ENCODE results near the gene PIGQ. TPM values are rescaled to one million over a fixed set of nuclear protein-coding genes. Genes with fewer than 3 reads are reported as not detected.

Gene PIGQ
- total and polyA plus RNA-seq, 2 donors: 11.8 to 39.0 TPM

- WGBS: 95% methylated on average over 39 of the region's 39 CpGs
- Histone ChIP-seq H3K27ac (ENCODE audit: low read depth) (no peak overlapping the region), H3K4me3 (ENCODE audit: low read depth, low read length) (no peak overlapping the region), H3K36me3 (ENCODE audit: insufficient read depth) (no peaks in the 10 kb centered on the region), H3K4me1 (ENCODE audit: insufficient read depth) (no peaks in the 10 kb centered on the region)
- DNase-seq (ENCODE audit: extremely low spot score): no peak
These were observed 47.2 kb downstream of the PIGQ start for GRCh38 chr16:616733-617586.

DNA sequence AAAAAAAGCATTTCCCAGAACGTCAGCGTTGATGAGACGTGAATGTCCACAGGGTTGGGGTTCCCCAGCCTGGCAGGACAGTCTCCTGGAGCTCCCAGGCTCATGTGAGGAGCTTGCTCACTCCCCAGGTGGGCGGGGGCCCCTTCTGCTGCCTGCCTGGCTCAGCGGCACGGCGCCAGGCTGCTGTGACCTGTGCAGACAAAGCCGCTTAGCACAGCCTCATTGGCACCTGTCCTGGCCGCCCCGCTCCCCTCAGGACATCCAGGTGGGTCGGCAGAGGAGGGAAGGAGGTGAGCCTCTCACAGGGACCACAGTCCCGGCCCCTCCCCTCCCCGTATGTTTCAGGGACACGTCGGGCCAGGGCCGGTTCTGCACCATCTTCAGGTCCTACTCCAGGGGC, 48.1 kb downstream of the PIGQ start:
- Histone ChIP-seq H3K36me3 (ENCODE audit: insufficient read depth) (no peaks in the 10 kb centered on the region), H3K4me1 (ENCODE audit: insufficient read depth) (no peaks in the 10 kb centered on the region), H3K4me3 (ENCODE audit: low read depth, low read length) (no peak overlapping the region), H3K27ac (ENCODE audit: low read depth) (no peak overlapping the region)
- 92% methylated on average over 16 of the region's 16 CpGs for WGBS
- DNase-seq (ENCODE audit: extremely low spot score): no peak

DNA sequence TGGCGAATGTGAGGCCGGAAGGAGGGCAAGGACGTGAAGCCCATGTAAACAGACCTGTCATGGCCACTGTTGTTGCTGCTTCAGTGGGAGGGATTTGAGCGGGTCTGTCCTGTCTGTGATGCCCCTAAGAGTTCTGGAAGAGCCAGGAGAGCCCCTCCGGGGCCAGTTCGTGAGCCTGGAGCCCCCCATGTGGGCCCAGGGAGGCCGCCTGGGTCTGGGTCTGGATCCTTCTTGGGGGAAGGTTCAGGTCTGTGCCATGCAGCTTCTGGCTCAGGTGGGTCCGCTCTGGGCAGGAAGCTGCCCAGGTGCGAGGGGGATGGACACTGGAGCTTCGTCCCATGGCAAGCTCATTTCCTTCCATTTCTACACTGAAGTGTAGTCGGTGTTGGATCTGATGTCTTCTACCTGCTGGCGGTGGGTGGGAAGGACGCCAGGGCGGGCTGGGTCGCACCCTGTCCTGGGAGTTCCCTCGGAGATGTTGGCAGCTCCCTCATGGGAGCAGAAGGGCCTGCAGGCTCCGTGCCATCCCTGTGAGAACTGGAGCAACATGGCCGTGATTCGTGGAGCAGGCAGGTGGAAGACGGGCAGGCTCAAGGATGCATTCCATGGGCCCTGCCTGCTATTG, 49.8 kb downstream of the PIGQ start:
- no peak overlapping the region for H3K4me3 ChIP-seq (ENCODE audit: low read depth, low read length)
- no peak for DNase-seq (ENCODE audit: extremely low spot score)
- H3K36me3 ChIP-seq (ENCODE audit: insufficient read depth): no peaks in the 10 kb centered on the region
- 95% methylated on average over 20 of the region's 20 CpGs for WGBS
- no peak overlapping the region for H3K27ac ChIP-seq (ENCODE audit: low read depth)
- H3K4me1 ChIP-seq (ENCODE audit: insufficient read depth): no peaks in the 10 kb centered on the region

- H3K36me3 ChIP-seq (ENCODE audit: insufficient read depth): no peaks in the 10 kb centered on the region
- 86% methylated on average over 41 of the region's 41 CpGs for WGBS
- no peak overlapping the region for H3K27ac ChIP-seq (ENCODE audit: low read depth)
- no peak for DNase-seq (ENCODE audit: extremely low spot score)
- H3K4me3 ChIP-seq (ENCODE audit: low read depth, low read length): no peak overlapping the region
- H3K4me1 ChIP-seq (ENCODE audit: insufficient read depth): no peaks in the 10 kb centered on the region
These were observed 51.1 kb downstream of the PIGQ start for GRCh38 chr16:620700-621525.

GRCh38 chr16:621526-622105, 51.8 kb downstream of the PIGQ start:
- DNase-seq (ENCODE audit: extremely low spot score): no peak
- H3K36me3 ChIP-seq (ENCODE audit: insufficient read depth): no peaks in the 10 kb centered on the region
- H3K27ac ChIP-seq (ENCODE audit: low read depth): no peak overlapping the region
- no peak overlapping the region for H3K4me3 ChIP-seq (ENCODE audit: low read depth, low read length)
- WGBS: 84% methylated on average over 21 of the region's 21 CpGs
- H3K4me1 ChIP-seq (ENCODE audit: insufficient read depth): no peaks in the 10 kb centered on the region

DNA sequence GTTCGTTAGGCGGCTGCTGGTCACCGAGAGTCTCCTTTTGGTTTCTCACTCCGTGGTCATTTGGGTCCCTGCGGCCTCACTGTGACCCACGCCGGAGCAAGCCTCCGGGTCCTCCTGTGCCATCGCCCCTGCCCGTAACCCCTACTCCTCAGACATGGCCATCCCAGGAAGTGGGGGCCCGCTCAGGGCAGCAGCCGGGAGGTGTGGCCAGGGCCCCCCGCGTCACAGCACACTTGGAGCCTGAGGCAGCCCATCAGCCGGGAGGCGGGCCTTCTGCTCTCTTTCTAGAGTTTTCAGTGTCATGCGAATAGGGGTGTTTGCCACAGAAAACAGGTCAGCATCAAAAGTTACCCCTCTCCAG, 53.1 kb downstream of the PIGQ start:
- no peak overlapping the region for H3K27ac ChIP-seq (ENCODE audit: low read depth)

DNA sequence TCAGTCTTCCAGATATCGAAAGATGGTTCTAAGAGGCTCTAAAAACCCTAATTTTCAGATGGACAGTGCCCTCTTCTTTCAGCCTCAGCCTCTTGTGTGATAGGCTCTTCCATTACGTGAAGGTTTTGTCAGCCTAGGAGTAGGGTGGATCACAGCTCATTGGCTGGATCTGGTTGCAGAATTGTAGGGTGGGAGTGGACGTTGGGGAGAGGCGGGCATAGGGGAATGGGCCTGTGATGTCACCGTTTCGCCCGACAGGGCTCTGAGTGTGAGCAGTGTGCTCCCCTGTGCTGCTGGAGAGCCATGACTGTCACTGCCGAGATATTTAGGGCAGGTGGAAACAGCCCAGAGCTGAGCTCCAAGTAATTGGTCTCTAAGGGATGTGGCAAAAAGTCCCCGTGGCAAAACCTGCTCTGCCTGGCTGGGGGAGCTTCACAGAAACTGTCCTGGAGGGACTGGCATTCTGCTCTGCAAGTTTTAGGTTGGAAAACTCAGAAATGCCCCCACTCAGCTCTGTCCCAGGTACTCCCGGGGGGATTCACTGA, 54.8 kb downstream of the PIGQ start:
- no peaks in the 10 kb centered on the region for H3K4me1 ChIP-seq (ENCODE audit: insufficient read depth)
- no peak overlapping the region for H3K4me3 ChIP-seq (ENCODE audit: low read depth, low read length)
- no peak for DNase-seq (ENCODE audit: extremely low spot score)
- H3K27ac ChIP-seq (ENCODE audit: low read depth): no peak overlapping the region
- 73% methylated on average over 10 of the region's 10 CpGs for WGBS
- peaks cover 1% of the 10 kb centered on the region for H3K36me3 ChIP-seq (ENCODE audit: insufficient read depth)

More for the DNA sequence above, 53.1 kb downstream of the PIGQ start:
- WGBS: 89% methylated on average over 17 of the region's 17 CpGs
- DNase-seq (ENCODE audit: extremely low spot score): no peak
- H3K4me3 ChIP-seq (ENCODE audit: low read depth, low read length): no peak overlapping the region
- peaks cover 1% of the 10 kb centered on the region for H3K36me3 ChIP-seq (ENCODE audit: insufficient read depth)
- no peaks in the 10 kb centered on the region for H3K4me1 ChIP-seq (ENCODE audit: insufficient read depth)

DNA sequence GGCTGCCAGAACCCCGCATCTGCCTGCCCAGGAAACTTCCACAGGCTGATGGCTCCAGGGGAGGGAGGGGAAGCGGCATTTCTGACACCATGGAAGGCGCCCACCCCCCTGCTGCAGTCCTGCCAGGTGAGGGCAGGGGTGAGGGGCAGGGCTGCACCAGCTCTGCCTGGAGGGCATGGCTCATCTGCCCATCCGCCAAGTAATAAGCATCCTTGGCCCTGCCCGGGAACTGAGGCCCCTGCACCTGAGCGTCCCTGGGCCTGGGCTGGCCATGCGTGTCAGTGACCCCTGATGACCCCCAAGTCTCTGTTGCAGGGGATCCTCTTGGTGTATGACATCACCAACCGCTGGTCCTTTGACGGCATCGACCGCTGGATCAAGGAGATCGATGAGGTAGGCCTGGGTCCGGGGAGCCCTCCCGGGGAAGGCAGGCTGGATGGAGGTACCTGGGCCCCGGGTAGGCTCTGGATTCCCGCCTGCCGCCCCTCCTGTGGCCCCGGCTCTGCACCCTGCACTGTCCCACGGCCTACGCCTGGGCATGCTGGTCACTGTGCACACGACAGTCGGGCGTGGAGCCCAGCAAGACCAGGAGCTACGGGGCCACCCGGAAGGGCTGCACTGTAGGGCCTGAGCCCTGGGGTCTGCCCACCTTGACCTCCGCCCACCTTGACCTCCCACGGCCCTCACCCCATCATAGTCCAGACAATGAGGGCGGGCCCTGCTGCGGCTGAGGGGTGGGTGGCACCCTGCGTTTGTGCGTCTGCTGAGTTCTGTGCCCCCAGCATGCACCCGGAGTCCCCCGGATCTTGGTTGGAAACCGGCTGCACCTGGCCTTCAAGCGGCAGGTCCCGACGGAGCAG, 55.6 kb downstream of the PIGQ start:
- no peak for DNase-seq (ENCODE audit: extremely low spot score)
- 94% methylated on average over 37 of the region's 37 CpGs for WGBS

DNA sequence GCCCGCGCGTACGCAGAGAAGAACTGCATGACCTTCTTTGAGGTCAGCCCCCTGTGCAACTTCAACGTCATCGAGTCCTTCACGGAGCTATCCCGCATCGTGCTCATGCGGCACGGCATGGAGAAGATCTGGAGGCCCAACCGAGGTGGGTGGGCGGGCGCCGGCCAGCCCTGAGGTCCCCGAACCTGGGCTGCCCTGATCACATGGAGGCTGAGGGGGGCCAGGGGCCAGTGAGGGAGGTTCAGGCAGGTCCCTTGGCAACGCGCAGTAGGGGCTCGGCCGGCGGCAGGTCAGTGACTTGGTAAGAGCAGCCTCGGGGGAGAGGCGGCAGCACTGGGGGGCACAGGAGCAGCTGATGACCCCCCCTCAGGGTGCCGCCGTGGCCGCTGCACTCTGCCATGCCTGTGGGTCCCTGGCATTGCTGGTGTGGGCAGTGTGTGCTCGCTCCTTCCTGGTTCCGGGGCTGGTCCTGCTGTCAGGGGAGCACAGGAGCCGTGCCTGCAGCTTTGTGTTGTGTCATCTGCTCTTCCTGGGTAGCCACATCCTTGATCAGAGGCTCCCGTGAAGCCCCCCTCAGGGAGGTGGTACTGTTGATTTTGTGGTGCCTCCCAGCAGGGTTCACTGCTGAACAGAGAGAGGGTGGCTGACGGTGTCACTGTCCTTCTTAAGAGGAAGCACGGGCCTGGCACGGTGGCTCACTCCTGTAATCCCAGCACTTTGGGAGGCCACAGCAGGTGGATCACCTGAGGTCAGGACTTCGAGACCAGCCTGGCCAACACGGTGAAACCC, 56.4 kb downstream of the PIGQ start:
- no peak overlapping the region for H3K4me3 ChIP-seq (ENCODE audit: low read depth, low read length)
- peaks cover 1% of the 10 kb centered on the region for H3K36me3 ChIP-seq (ENCODE audit: insufficient read depth)
- no peaks in the 10 kb centered on the region for H3K4me1 ChIP-seq (ENCODE audit: insufficient read depth)
- WGBS: 94% methylated on average over 35 of the region's 35 CpGs
- no peak overlapping the region for H3K27ac ChIP-seq (ENCODE audit: low read depth)
- no peak for DNase-seq (ENCODE audit: extremely low spot score)

More for the DNA sequence above, 55.6 kb downstream of the PIGQ start:
- H3K4me1 ChIP-seq (ENCODE audit: insufficient read depth): no peaks in the 10 kb centered on the region
- H3K4me3 ChIP-seq (ENCODE audit: low read depth, low read length): no peak overlapping the region
- peaks cover 1% of the 10 kb centered on the region for H3K36me3 ChIP-seq (ENCODE audit: insufficient read depth)
- no peak overlapping the region for H3K27ac ChIP-seq (ENCODE audit: low read depth)

- DNase-seq (ENCODE audit: extremely low spot score): no peak
- Histone ChIP-seq H3K36me3 (ENCODE audit: insufficient read depth) (peaks cover 1% of the 10 kb centered on the region), H3K27ac (ENCODE audit: low read depth) (no peak overlapping the region), H3K4me1 (ENCODE audit: insufficient read depth) (no peaks in the 10 kb centered on the region), H3K4me3 (ENCODE audit: low read depth, low read length) (no peak overlapping the region)
- WGBS: 92% methylated on average over 29 of the region's 29 CpGs
These were observed 57.2 kb downstream of the PIGQ start for GRCh38 chr16:626787-627453.

- Histone ChIP-seq H3K27ac (ENCODE audit: low read depth) (no peak overlapping the region), H3K4me1 (ENCODE audit: insufficient read depth) (no peaks in the 10 kb centered on the region), H3K36me3 (ENCODE audit: insufficient read depth) (peaks cover 1% of the 10 kb centered on the region), H3K4me3 (ENCODE audit: low read depth, low read length) (no peak overlapping the region)
- WGBS: 86% methylated on average over 50 of the region's 50 CpGs
- DNase-seq (ENCODE audit: extremely low spot score): no peak
These were observed 57.9 kb downstream of the PIGQ start for GRCh38 chr16:627454-628239.

Data from urinary bladder (tissue), 4 donors.